H9 (cell line): ENCODE results near the gene PDE2A. TPM values are rescaled to one million over a fixed set of nuclear protein-coding genes. Genes with fewer than 3 reads are reported as not detected.
A peak's percentile ranks its signal among the peaks of the same experiment; 100 is the strongest.

ENCODE experiments used
- DNase-seq: peaks from one replicate; pipeline ENCODE4 v3.0.0-alpha.2; 2017
- H2AFZ ChIP-seq: one replicate; pipeline ENCODE4 v1.6.1; 2013; ENCODE audit warnings: mild to moderate bottlenecking, low read length, control low read depth, moderate library complexity
- H2AK5ac ChIP-seq: 2 replicates; pipeline ENCODE4 v1.6.1; 2013; ENCODE audit warnings: low read length, control low read depth, mixed read lengths; ENCODE audit not compliant: insufficient read length
- H2BK120ac ChIP-seq: one replicate; pipeline ENCODE4 v1.6.1; 2013; ENCODE audit warnings: low read depth, mild to moderate bottlenecking, low read length, control low read depth, inconsistent platforms; ENCODE audit not compliant: poor library complexity, severe bottlenecking
- H2BK12ac ChIP-seq: 2 replicates; pipeline ENCODE4 v1.6.1; 2013; ENCODE audit warnings: low read length, control low read depth, mixed read lengths, low read depth; ENCODE audit not compliant: insufficient read length
- H2BK15ac ChIP-seq: 2 replicates; pipeline ENCODE4 v1.6.1; 2013; ENCODE audit warnings: low read depth, low read length, control low read depth
- H2BK20ac ChIP-seq: one replicate; pipeline ENCODE4 v1.6.1; 2013; ENCODE audit warnings: low read depth, mild to moderate bottlenecking, low read length, control low read depth, inconsistent platforms; ENCODE audit not compliant: poor library complexity, severe bottlenecking
- H2BK5ac ChIP-seq: 2 replicates; pipeline ENCODE4 v1.6.1; 2013; ENCODE audit warnings: low read length, control low read depth, mixed read lengths; ENCODE audit not compliant: insufficient read length
- H3K14ac ChIP-seq: 2 replicates; pipeline ENCODE4 v1.6.1; 2013; ENCODE audit warnings: low read length, control low read depth; ENCODE audit not compliant: insufficient read depth
- H3K18ac ChIP-seq: 2 replicates; pipeline ENCODE4 v1.6.1; 2013; ENCODE audit warnings: low read depth, mild to moderate bottlenecking, mixed read lengths, low read length, control low read depth; ENCODE audit not compliant: insufficient read length
- H3K23ac ChIP-seq: 2 replicates; pipeline ENCODE4 v1.6.1; 2013; ENCODE audit warnings: low read length, control low read depth, mixed read lengths, low read depth; ENCODE audit not compliant: insufficient read length
- H3K23me2 ChIP-seq: 2 replicates; pipeline ENCODE4 v1.6.1; 2013; ENCODE audit warnings: low read depth, mild to moderate bottlenecking, mixed read lengths, low read length, control low read depth; ENCODE audit not compliant: insufficient read length, poor library complexity, severe bottlenecking
- H3K27ac ChIP-seq: 2 replicates; pipeline ENCODE4 v1.5.1; 2013; ENCODE audit warnings: low read length, control low read depth, mixed read lengths, low read depth; ENCODE audit not compliant: insufficient read length
- H3K27me3 ChIP-seq: 2 replicates; pipeline ENCODE4 v1.6.1; 2013; ENCODE audit warnings: low read length, control low read depth, inconsistent platforms; ENCODE audit not compliant: insufficient read depth
- H3K4ac ChIP-seq: 2 replicates; pipeline ENCODE4 v1.6.1; 2013; ENCODE audit warnings: low read depth, mild to moderate bottlenecking, control low read depth, inconsistent platforms, low read length, moderate library complexity
- H3K4me1 ChIP-seq: 2 replicates; pipeline ENCODE4 v1.6.1; 2013; ENCODE audit warnings: low read length, control low read depth, inconsistent platforms; ENCODE audit not compliant: insufficient read depth
- H3K4me2 ChIP-seq: 2 replicates; pipeline ENCODE4 v1.6.1; 2013; ENCODE audit warnings: low read length, control low read depth, mixed read lengths; ENCODE audit not compliant: insufficient read length, insufficient read depth
- H3K56ac ChIP-seq: 2 replicates; pipeline ENCODE4 v1.6.1; 2013; ENCODE audit warnings: low read depth, mild to moderate bottlenecking, mixed read lengths, low read length, control low read depth; ENCODE audit not compliant: insufficient read length
- H3K79me1 ChIP-seq: 2 replicates; pipeline ENCODE4 v1.6.1; 2013; ENCODE audit warnings: low read depth, mild to moderate bottlenecking, moderate library complexity, low read length, control low read depth, inconsistent platforms; ENCODE audit not compliant: insufficient read depth, poor library complexity, severe bottlenecking
- H3K79me2 ChIP-seq: 2 replicates; pipeline ENCODE4 v1.6.1; 2013; ENCODE audit warnings: low read length, control low read depth, inconsistent platforms; ENCODE audit not compliant: insufficient read depth
- H3K9ac ChIP-seq: 2 replicates; pipeline ENCODE4 v1.6.1; 2013; ENCODE audit warnings: low read length, control low read depth, mixed read lengths; ENCODE audit not compliant: insufficient read length; ENCODE audit errors: extremely low read depth
- H3K9me3 ChIP-seq: one replicate; pipeline ENCODE4 v1.6.1; 2013; ENCODE audit warnings: low read depth, low read length, inconsistent platforms; ENCODE audit not compliant: control insufficient read depth
- H3T11ph ChIP-seq: one replicate; pipeline ENCODE4 v1.6.1; 2013; ENCODE audit warnings: mild to moderate bottlenecking, low read length, control low read depth, inconsistent platforms
- H4K20me1 ChIP-seq: one replicate; pipeline ENCODE4 v1.6.1; 2013; ENCODE audit not compliant: control insufficient read depth, insufficient read length, insufficient read depth
- H4K5ac ChIP-seq: 2 replicates; pipeline ENCODE4 v1.6.1; 2013; ENCODE audit warnings: low read depth, mild to moderate bottlenecking, mixed read lengths, low read length, control low read depth; ENCODE audit not compliant: insufficient read length
- H4K8ac ChIP-seq: replicated peaks from 2 replicates; pipeline ENCODE4 v1.6.1; 2013; ENCODE audit warnings: low read length, control low read depth, mixed read lengths, low read depth; ENCODE audit not compliant: insufficient read length
- H4K91ac ChIP-seq: 2 replicates; pipeline ENCODE4 v1.6.1; 2013; ENCODE audit warnings: low read depth, mild to moderate bottlenecking, moderate library complexity, mixed read lengths, low read length, control low read depth; ENCODE audit not compliant: insufficient read length
- H3K27ac Mint-ChIP-seq, 3 experiments: 2 replicates in 2 of 3; 3 replicates in 1 of 3; pipeline ENCODE4 v1.8.0; 2020 to 2021; ENCODE audit warnings: mixed read lengths in 3 of 3, mild to moderate bottlenecking in 1 of 3, moderate library complexity in 1 of 3
- H3K27me3 Mint-ChIP-seq: 2 replicates; pipeline ENCODE4 v1.8.0; 2021; ENCODE audit warnings: low read depth, mild to moderate bottlenecking, moderate library complexity, mixed read lengths
- H3K36me3 Mint-ChIP-seq, 3 experiments: 2 replicates in 2 of 3; 3 replicates in 1 of 3; pipeline ENCODE4 v1.8.0; 2020 to 2021; ENCODE audit warnings: low read depth in 3 of 3, mixed read lengths in 3 of 3; ENCODE audit not compliant: insufficient read depth in 1 of 3
- H3K4me1 Mint-ChIP-seq, 2 experiments: 2 replicates each; pipeline ENCODE4 v1.8.0; 2020; ENCODE audit warnings: mixed read lengths in 2 of 2
- H3K4me3 Mint-ChIP-seq, 2 experiments: 2 replicates in 1 of 2; 3 replicates in 1 of 2; pipeline ENCODE4 v1.8.0; 2020 to 2021; ENCODE audit warnings: mild to moderate bottlenecking in 2 of 2, mixed read lengths in 2 of 2, moderate library complexity in 1 of 2
- H3K9me3 Mint-ChIP-seq, 2 experiments: 2 replicates in 1 of 2; 3 replicates in 1 of 2; pipeline ENCODE4 v1.8.0; 2020; ENCODE audit warnings: mild to moderate bottlenecking in 2 of 2, mixed read lengths in 2 of 2, moderate library complexity in 1 of 2
- WGBS: extraction: QIAGEN DNeasy Blood & Tissue Kit; methylation state at CpG from one replicate; pipeline ENCODE4 v1.1.7; 2013; ENCODE audit warnings: missing lambda C conversion rate, low lambda C conversion rate, mixed read lengths; ENCODE audit not compliant: insufficient read length; ENCODE audit errors: extremely low coverage; 5-methylcytosine and 5-hydroxymethylcytosine counted together
- total RNA-seq: library from RNA; stranded (reverse); gene quantifications from 2 replicates; pipeline ENCODE4 v1.2.1, GENCODE V29; 2021
- TF ChIP-seq, protein P1 (sequence below): fragments of 200-600 bp; sonication (generic); conservative IDR thresholded peaks from 3 replicates; pipeline ENCODE4 v1.8.0; 2021; ENCODE audit warnings: antibody characterized with exemption, mild to moderate bottlenecking

Gene PDE2A
- total RNA-seq, 1 experiment from 2014 or later: 3.4 TPM

DNA sequence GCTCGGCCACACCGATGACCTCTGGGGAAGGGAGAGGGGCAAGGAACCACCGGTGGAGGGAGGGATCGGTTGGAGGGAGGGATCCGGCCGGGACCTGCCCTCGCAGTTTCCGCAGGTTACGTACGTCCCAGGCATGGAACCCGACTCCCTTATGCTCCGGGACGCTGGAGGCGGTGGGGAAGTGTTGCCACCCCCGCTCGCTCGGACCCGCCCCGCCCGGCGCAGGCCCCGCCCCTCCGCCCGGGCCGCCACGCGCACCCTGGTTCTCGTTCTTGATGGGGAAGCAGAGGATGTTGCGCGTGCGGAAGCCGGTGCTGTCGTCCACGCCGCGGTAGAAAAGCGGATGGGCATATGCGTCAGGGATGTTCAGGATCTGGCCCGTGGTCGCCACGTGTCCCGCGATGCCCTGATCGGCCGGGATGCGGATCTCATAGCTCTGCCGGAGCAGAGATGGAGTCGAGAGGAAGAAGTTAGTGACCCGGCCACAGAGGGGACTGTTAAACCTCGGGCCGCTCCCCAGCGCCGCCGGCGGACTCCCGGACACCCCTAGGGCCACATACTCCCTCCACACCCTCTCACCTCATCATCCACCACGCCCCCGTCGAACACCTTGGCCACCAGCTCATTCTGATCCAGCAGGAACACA is 89.8 kb downstream of the PDE2A start:
- peaks cover 3% of the 10 kb centered on the region; the same call in 1 of the 2 replicates for H3K27me3 ChIP-seq
- H3K4me2 ChIP-seq: peak overlapping the region; percentile 61
- no CpG with 5 or more reads among the region's 59 CpGs for WGBS

More for the DNA sequence above, 89.8 kb downstream of the PDE2A start:
- TF ChIP-seq, protein P1, sequence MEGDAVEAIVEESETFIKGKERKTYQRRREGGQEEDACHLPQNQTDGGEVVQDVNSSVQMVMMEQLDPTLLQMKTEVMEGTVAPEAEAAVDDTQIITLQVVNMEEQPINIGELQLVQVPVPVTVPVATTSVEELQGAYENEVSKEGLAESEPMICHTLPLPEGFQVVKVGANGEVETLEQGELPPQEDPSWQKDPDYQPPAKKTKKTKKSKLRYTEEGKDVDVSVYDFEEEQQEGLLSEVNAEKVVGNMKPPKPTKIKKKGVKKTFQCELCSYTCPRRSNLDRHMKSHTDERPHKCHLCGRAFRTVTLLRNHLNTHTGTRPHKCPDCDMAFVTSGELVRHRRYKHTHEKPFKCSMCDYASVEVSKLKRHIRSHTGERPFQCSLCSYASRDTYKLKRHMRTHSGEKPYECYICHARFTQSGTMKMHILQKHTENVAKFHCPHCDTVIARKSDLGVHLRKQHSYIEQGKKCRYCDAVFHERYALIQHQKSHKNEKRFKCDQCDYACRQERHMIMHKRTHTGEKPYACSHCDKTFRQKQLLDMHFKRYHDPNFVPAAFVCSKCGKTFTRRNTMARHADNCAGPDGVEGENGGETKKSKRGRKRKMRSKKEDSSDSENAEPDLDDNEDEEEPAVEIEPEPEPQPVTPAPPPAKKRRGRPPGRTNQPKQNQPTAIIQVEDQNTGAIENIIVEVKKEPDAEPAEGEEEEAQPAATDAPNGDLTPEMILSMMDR: no peak
- DNase-seq: peak; percentile 86
- Histone ChIP-seq H3K79me2 (no peaks in the 10 kb centered on the region), H2BK120ac (no peak overlapping the region), H3K9me3 (no peaks in the 10 kb centered on the region), H4K20me1 (no peaks in the 10 kb centered on the region), H3K4me1 (no peaks in the 10 kb centered on the region), H4K8ac (no peak overlapping the region), H2BK20ac (no peak overlapping the region), H3K79me1 (no peaks in the 10 kb centered on the region), H2BK5ac (no peak overlapping the region), H3K4ac (no peak overlapping the region), H3K23me2 (peaks cover 8% of the 10 kb centered on the region), H3K23ac (no peak overlapping the region), H3K18ac (peak overlapping the region; percentile 25), H2AK5ac (no peak overlapping the region), H3T11ph (no peak overlapping the region), H4K91ac (no peak overlapping the region), H2BK15ac (no peak overlapping the region), H3K9ac (no peak overlapping the region), H4K5ac (no peak overlapping the region), H3K14ac (no peak overlapping the region), H2AFZ (no peak overlapping the region), H3K27ac (no peak overlapping the region), H2BK12ac (no peak overlapping the region), H3K56ac (no peak overlapping the region)
- peak overlapping the region; percentile 60 to 79 for H3K4me3 Mint-ChIP-seq
- peaks cover 94% of the 10 kb centered on the region for H3K27me3 Mint-ChIP-seq
- H3K4me1 Mint-ChIP-seq: peaks cover 5 to 19% of the 10 kb centered on the region in 2 experiments
- H3K27ac Mint-ChIP-seq: no peak overlapping the region
- H3K9me3 Mint-ChIP-seq: no peaks in the 10 kb centered on the region
- 0 out of 7 replicates have a peak, but pooled peaks cover 0 to 2% (median 0%) of the 10 kb centered on the region in 3 experiments for H3K36me3 Mint-ChIP-seq
